ENCODE measurements around the gene RNF26. TPM values are rescaled to one million over a fixed set of nuclear protein-coding genes. Genes with fewer than 3 reads are reported as not detected.

The RNF26 gene
- total RNA-seq, 1 donor from 2014 or later, result 45.6 TPM

- H3K4me1 Mint-ChIP-seq (ENCODE audit: unreplicated experiment), result peaks cover 13% of the 10 kb centered on the region
- DNase-seq (ENCODE audit: extremely low spot score, unreplicated experiment), result peak; percentile 69
- TF ChIP-seq CTCF (conservative IDR thresholded peaks at IDR 0.05), result no peak
- H3K4me3 Mint-ChIP-seq, result peak overlapping the region; percentile 74
- H3K27me3 Mint-ChIP-seq, result peaks cover 44% of the 10 kb centered on the region
- H3K36me3 Mint-ChIP-seq, result no peaks in the 10 kb centered on the region
- H3K27ac Mint-ChIP-seq, result no peak overlapping the region
- H3K9me3 Mint-ChIP-seq, result no peaks in the 10 kb centered on the region
These were observed 18.2 kb upstream of the RNF26 start for GRCh38 chr11:119316016-119316728.

DNA sequence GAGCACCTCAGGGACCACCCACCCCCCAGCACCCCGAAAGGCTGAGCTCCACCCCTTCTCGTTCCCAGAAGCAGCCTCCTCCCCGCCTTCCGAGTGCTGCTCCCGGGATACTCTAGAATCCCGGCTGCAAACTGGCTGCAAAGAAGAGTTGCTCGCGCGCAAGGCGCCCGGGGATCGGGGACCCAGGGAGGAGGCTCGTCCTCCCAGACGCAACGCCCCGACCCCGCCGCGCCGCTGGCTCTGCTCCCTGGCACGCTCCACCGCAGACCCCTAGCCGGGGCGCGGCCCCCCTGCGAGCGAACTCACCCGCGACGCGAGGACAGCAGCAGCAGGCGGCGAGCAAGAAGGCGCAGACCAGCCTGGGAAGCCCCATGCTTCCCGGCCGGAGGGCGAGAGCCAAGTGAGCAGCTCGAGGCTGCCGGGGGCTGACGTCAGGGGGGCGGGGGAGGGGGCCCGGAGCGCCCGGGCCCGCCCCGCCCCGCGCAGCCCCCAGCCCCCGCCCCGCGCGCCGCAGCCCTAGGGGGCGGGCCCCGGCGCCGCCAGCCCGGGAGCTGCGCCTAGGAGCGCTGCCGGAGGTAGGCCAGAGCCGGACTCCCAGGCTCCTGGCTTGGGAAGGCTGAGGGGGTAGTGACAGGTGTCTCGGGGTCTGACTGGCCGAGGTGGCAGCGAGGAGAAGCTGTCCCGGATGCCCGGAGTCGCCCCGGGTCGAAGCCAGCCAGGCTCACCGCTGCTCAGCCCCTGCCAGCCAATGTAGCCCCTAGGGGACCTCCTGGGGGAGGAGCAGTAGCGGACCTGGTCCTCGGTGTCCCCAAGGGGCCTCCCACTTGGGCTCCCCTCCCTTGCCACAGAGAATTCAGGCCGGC, 17.4 kb upstream of the RNF26 start, which contains the start of gene MCAM:
Gene MCAM (minus strand): TSS at position 402 of the 863 bp plus-strand sequence. CDS start 29 bp downstream, at position 373.
- peak within 1 kb of the TSS; percentile 74 for H3K4me3 Mint-ChIP-seq
- peaks cover 46% of the 10 kb centered on the region for H3K27me3 Mint-ChIP-seq
- peaks cover 13% of the 10 kb centered on the region for H3K4me1 Mint-ChIP-seq (ENCODE audit: unreplicated experiment)
- H3K36me3 Mint-ChIP-seq, result no peaks in the 10 kb centered on the region
- no peak for TF ChIP-seq CTCF (conservative IDR thresholded peaks at IDR 0.05)
- H3K9me3 Mint-ChIP-seq, result no peaks in the 10 kb centered on the region
- peak; percentile 73 for DNase-seq (ENCODE audit: extremely low spot score, unreplicated experiment)
- no peak within 1 kb of the TSS for H3K27ac Mint-ChIP-seq

- Mint-ChIP-seq H3K27ac (no peak overlapping the region), H3K4me3 (peak overlapping the region; percentile 66), H3K4me1 (ENCODE audit: unreplicated experiment) (peaks cover 18% of the 10 kb centered on the region), H3K36me3 (no peaks in the 10 kb centered on the region), H3K9me3 (no peaks in the 10 kb centered on the region), H3K27me3 (peaks cover 50% of the 10 kb centered on the region)
- TF ChIP-seq CTCF (conservative IDR thresholded peaks at IDR 0.05), result no peak
- no peak for DNase-seq (ENCODE audit: extremely low spot score, unreplicated experiment)
These were observed 16.6 kb upstream of the RNF26 start for GRCh38 chr11:119317592-119318239.

DNA sequence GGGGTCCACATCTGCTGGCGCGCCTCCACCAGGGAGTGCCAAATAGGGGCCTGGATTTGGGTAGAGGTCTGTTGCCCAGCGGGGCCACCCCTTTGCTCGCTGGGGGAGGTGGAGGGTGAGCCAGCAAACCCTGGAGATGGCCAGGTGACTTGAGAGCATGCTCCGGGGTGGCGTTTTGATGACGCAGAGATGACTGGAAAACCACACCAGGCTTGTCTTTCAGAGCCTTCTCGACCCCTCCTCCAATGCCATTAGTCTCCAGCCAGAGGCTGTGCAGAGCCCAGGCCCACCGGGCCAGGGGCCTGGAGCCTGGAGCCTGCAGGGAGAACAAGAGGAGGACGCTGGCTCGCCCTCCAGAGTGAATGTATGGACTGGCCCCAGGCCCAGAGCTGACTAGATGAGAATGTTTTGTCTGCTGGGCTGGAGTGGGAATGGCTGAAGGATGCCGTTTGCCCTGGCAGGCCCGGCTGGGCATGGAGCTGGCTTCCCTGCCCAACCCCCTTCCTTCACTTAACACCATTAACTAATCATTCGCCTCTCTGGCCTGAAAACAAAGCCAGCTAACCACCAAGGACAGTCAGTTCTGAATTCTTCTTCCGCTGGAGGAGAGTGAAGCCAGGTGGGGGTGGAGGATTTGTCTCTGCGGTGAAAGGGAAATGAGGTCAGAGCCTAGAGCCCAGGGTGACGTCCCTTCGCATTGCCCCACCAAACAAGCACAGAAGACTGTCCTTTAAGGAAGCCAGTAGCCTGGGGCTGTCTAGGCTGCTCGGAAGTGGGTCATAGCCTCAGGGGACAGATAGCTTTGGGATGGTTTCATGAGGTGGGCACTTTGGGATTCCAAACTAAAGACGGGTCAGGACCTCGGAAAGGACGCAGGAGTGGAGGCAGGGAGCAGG, 15.8 kb upstream of the RNF26 start:
- no peaks in the 10 kb centered on the region for H3K9me3 Mint-ChIP-seq
- peak overlapping the region; percentile 73 for H3K4me3 Mint-ChIP-seq
- H3K27me3 Mint-ChIP-seq, result peaks cover 51% of the 10 kb centered on the region
- H3K27ac Mint-ChIP-seq, result no peak overlapping the region
- peaks cover 20% of the 10 kb centered on the region for H3K4me1 Mint-ChIP-seq (ENCODE audit: unreplicated experiment)
- no peak for DNase-seq (ENCODE audit: extremely low spot score, unreplicated experiment)
- TF ChIP-seq CTCF (conservative IDR thresholded peaks at IDR 0.05), result no peak
- no peaks in the 10 kb centered on the region for H3K36me3 Mint-ChIP-seq
